ENCODE data around the gene RALBP1. TPM values are rescaled to one million over a fixed set of nuclear protein-coding genes. Genes with fewer than 3 reads are reported as not detected.
"Not testable (repeated sequence)": the region's sequence is repeated elsewhere in the genome, so short reads cannot be mapped to it uniquely, and the experiment has no call there.

The RALBP1 gene
- total RNA-seq (10 to 100 TPM; 35.4 to 51.6 TPM), polyA plus RNA-seq (ENCODE audit: insufficient read length in 2 of 2) (10 to 100 TPM; 32.2 to 33.9 TPM)
- long read RNA-seq, donor 1, full-length matches to known transcripts, result 18 of 18 reads
- long read RNA-seq, donor 1, partial matches to known transcripts, result 0 of 18 reads
- long read RNA-seq, donor 1, other reads (novel, unspliced or antisense), result 0 of 18 reads
- long read RNA-seq, donor 2, transcript RALBP1-206 (3 exons, 3,676 nt), result major isoform, 7 of 7 reads
- long read RNA-seq, donor 2, partial matches to known transcripts, result 0 of 7 reads
- long read RNA-seq, donor 2, other reads (novel, unspliced or antisense), result 0 of 7 reads
- long read RNA-seq, donor 3, transcript RALBP1-206 (3 exons, 3,676 nt), result major isoform, 6 of 6 reads
- long read RNA-seq, donor 3, partial matches to known transcripts, result 0 of 6 reads
- long read RNA-seq, donor 3, other reads (novel, unspliced or antisense), result 0 of 6 reads
- long read RNA-seq, donor 4, full-length matches to known transcripts, result 22 of 22 reads
- long read RNA-seq, donor 4, partial matches to known transcripts, result 0 of 22 reads
- long read RNA-seq, donor 4, other reads (novel, unspliced or antisense), result 0 of 22 reads

DNA sequence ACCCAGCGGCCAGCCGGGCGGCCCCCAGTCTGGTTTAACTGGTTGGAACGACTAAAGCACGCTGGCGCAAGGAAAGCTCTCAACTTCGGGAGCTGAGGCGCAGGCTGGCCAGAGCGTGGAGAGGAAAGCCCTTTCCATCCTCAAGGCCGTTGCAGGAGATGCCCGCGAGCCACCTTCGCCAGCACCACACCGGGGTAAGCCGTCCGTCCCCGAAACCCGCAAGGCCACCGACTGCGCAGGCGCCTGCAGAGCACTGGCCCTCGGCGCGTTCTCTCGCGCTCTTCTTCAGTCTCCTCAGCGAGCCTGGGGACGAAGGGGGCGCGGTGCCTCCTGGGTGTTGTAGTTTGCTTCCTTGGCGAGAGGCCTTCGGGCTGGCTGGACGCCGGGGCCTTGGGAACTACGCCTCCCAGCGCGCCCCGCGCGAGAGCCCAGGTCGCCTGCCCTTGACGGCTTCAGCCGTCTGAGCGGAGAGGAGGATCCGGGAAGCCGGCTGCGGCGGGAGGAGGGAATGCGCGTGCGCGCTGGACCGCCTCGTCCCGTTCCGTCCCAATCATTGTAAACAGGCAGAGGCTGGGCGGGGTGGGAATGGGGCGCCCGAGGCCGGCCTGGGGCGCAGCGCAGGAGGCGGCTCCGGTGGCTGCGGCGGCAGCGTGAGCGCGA, at the start of gene RALBP1:
TSS of gene RALBP1 (plus strand) at position 531 of the 660 bp plus-strand sequence. CDS start 37,533 bp downstream, outside the sequence.
- Histone ChIP-seq H3K36me3 (ENCODE audit: control insufficient read depth, insufficient read depth, low read length) (peaks cover 11% of the 10 kb centered on the region), H3K27ac (ENCODE audit: low read depth, low read length) (peak within 1 kb of the TSS; percentile 99), H3K4me1 (ENCODE audit: control insufficient read depth, insufficient read depth, low read length) (peaks cover 13% of the 10 kb centered on the region), H3K9me3 (ENCODE audit: control insufficient read depth, insufficient read depth, low read length) (no peaks in the 10 kb centered on the region), H3K27me3 (ENCODE audit: control insufficient read depth, insufficient read depth, low read length) (no peaks in the 10 kb centered on the region), H3K4me3 (ENCODE audit: low read depth, low read length) (peak within 1 kb of the TSS; percentile 99)
- under 1% methylated on average over 69 of the region's 69 CpGs for WGBS (ENCODE audit: insufficient coverage)
- DNase-seq (ENCODE audit: low read depth in 4 of 6, low spot score in 6 of 6), result peak; percentile 97 to 100 (median 99)

DNA sequence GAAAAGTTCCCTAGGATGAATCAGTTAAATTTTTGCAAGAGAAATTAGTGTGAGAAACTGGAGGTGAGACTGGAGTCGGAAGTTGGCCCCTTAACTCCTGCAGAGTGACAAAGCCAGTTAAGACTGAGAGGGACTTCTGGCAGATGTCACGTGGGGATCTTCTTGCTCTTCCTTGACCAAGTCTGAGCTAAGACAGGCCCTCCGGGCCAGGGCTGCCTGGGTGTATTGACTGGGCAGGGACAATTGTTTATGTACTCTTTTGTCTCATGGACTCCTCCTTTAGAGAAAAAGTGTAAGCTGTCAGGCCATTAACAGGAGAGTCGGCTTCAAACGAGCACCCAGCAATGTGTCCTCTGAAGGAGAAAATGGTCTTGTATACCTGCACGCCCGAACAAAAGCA, 48.6 kb upstream of the RALBP1 start:
- no peaks in the 10 kb centered on the region for H3K36me3 ChIP-seq (ENCODE audit: control insufficient read depth, insufficient read depth, low read length)
- no peaks in the 10 kb centered on the region for H3K27me3 ChIP-seq (ENCODE audit: control insufficient read depth, insufficient read depth, low read length)
- H3K4me1 ChIP-seq (ENCODE audit: control insufficient read depth, insufficient read depth, low read length), result no peaks in the 10 kb centered on the region
- no peak for DNase-seq (ENCODE audit: low read depth in 4 of 6, low spot score in 6 of 6)
- 61% methylated on average over 7 of the region's 7 CpGs for WGBS (ENCODE audit: insufficient coverage)
- no peak overlapping the region for H3K27ac ChIP-seq (ENCODE audit: low read depth, low read length)
- H3K9me3 ChIP-seq (ENCODE audit: control insufficient read depth, insufficient read depth, low read length), result no peaks in the 10 kb centered on the region
- H3K4me3 ChIP-seq (ENCODE audit: low read depth, low read length), result no peak overlapping the region

DNA sequence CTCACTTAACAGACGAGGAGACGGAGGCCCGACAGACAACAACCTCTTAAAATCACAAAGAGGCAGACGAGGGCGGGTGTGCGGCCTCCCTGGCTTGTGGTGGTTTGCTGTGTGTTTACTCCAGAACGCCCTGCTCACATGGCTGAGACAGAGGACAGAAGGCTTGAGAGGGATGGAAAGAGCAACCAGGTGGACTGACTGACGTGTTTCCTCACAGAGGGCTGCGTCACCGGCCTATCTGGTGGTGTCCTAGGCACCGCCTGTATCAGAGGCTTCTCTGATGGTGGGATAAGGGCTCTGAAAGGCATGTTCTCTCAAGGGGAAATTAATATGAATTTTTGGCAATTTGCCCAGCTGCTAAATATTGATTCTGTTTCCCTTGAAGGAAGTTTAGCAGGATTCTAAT, 47.0 kb upstream of the RALBP1 start:
- 86% methylated on average over 5 of the region's 11 CpGs for WGBS (ENCODE audit: insufficient coverage)
- DNase-seq (ENCODE audit: low read depth in 4 of 6, low spot score in 6 of 6), result peak in 1 of 6 donors; percentile 59
- H3K4me1 ChIP-seq (ENCODE audit: control insufficient read depth, insufficient read depth, low read length), result no peaks in the 10 kb centered on the region
- H3K4me3 ChIP-seq (ENCODE audit: low read depth, low read length), result no peak overlapping the region
- H3K27ac ChIP-seq (ENCODE audit: low read depth, low read length), result no peak overlapping the region
- no peaks in the 10 kb centered on the region for H3K27me3 ChIP-seq (ENCODE audit: control insufficient read depth, insufficient read depth, low read length)
- H3K9me3 ChIP-seq (ENCODE audit: control insufficient read depth, insufficient read depth, low read length), result no peaks in the 10 kb centered on the region
- no peaks in the 10 kb centered on the region for H3K36me3 ChIP-seq (ENCODE audit: control insufficient read depth, insufficient read depth, low read length)

DNA sequence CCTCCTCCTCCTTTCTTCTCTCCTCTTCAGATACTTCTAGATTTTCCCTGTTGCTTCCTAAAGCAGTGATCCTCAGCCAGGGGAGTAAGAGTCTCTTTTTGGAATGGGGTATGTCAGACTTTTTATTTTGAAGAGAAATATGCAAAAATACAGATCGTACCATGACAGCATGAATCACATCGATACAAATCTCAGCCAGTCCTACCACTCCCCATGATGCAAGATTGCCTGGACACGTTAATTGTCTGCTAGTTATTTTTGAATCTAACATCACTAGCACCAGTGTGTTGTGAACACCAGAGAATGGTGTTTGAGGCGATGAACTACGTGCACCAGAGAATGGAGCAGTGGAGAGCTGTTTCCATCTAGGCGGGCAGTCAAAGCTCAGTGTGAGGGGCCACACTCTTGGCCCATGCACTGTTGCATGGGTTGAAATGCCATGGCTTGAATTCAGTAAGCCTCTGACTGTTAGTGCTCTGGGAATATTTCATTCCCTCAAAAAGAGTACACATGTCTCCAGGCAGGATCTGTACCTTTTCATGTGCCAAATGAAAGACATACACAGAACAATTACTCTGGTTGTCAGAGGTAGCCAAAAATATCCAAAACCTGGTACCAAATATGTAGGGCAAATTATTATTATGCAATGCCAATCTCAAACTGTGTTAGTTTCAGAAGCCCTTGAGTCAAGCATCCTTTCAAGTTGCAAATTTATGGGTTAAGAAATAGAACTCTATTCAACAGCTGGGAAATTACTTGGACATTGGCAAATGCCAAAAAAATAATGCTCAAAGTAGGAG, 46.3 kb upstream of the RALBP1 start:
- Histone ChIP-seq H3K9me3 (ENCODE audit: control insufficient read depth, insufficient read depth, low read length) (no peaks in the 10 kb centered on the region), H3K36me3 (ENCODE audit: control insufficient read depth, insufficient read depth, low read length) (no peaks in the 10 kb centered on the region), H3K4me1 (ENCODE audit: control insufficient read depth, insufficient read depth, low read length) (peaks cover 2% of the 10 kb centered on the region), H3K27me3 (ENCODE audit: control insufficient read depth, insufficient read depth, low read length) (no peaks in the 10 kb centered on the region), H3K27ac (ENCODE audit: low read depth, low read length) (no peak overlapping the region), H3K4me3 (ENCODE audit: low read depth, low read length) (no peak overlapping the region)
- 75% methylated on average over 5 of the region's 6 CpGs for WGBS (ENCODE audit: insufficient coverage)
- no peak for DNase-seq (ENCODE audit: low read depth in 4 of 6, low spot score in 6 of 6)

DNA sequence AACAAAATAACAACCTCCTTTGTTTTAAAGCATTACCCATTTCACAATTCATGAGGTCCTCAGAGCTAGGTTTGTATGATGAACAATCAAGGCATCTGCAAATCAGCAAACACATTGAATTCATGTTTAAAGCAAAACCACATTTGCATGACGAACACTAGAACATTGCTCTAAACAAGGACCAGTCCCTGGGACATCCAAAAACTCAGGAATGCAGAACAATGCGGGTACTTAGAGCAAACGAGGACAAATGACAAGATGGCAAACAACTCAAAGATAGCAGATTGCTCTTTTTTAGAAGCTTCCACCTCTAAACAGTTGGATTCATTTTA, 45.7 kb upstream of the RALBP1 start:
- no peak overlapping the region for H3K27ac ChIP-seq (ENCODE audit: low read depth, low read length)
- DNase-seq (ENCODE audit: low read depth in 4 of 6, low spot score in 6 of 6), result no peak
- H3K4me1 ChIP-seq (ENCODE audit: control insufficient read depth, insufficient read depth, low read length), result peaks cover 8% of the 10 kb centered on the region
- H3K36me3 ChIP-seq (ENCODE audit: control insufficient read depth, insufficient read depth, low read length), result no peaks in the 10 kb centered on the region
- no peak overlapping the region for H3K4me3 ChIP-seq (ENCODE audit: low read depth, low read length)
- WGBS (ENCODE audit: insufficient coverage), result no CpG with 5 or more reads among the region's 3 CpGs
- H3K9me3 ChIP-seq (ENCODE audit: control insufficient read depth, insufficient read depth, low read length), result no peaks in the 10 kb centered on the region
- no peaks in the 10 kb centered on the region for H3K27me3 ChIP-seq (ENCODE audit: control insufficient read depth, insufficient read depth, low read length)

DNA sequence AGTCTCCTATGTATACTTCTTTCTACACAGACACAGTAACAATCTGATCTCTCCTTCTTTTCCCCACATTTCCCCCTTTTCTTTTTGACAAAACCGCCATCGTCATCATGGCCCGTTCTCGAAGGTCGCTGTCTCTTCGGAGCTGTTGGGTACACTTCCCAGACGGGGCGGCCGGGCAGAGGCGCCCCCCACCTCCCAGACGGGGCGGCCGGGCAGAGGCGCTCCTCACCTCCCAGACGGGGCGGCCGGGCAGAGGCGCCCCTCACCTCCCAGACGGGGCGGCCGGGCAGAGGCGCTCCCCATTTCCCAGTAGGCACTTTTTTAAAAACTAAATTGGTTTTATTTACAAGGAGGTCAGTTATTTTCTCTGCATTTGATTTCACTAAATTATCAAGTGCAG, 45.0 kb upstream of the RALBP1 start:
- not testable (repeated sequence) for H3K36me3 ChIP-seq (ENCODE audit: control insufficient read depth, insufficient read depth, low read length); H3K27ac ChIP-seq (ENCODE audit: low read depth, low read length); H3K4me3 ChIP-seq (ENCODE audit: low read depth, low read length); DNase-seq (ENCODE audit: low read depth in 4 of 6, low spot score in 6 of 6); H3K4me1 ChIP-seq (ENCODE audit: control insufficient read depth, insufficient read depth, low read length); H3K27me3 ChIP-seq (ENCODE audit: control insufficient read depth, insufficient read depth, low read length); H3K9me3 ChIP-seq (ENCODE audit: control insufficient read depth, insufficient read depth, low read length)
- 97% methylated on average over 6 of the region's 22 CpGs for WGBS (ENCODE audit: insufficient coverage)

DNA sequence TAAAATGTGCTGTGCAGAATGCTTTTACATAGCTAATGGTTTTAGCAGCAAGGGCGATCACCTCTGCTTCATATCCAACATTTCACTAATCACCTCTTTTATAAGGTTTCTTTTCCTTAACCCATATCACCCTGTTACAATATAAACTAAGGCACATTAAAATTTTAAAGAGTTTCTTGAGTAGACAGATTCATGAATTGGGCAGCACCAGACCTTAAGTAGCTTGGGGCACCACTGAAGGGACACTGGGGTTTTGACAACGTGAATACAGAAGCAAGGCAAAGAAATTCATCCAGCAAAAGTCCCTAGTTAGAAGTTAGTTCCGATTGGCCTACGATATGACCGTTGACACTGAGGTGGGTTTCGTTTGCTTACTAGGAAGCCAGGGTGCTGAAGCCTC, 44.0 kb upstream of the RALBP1 start:
- 71% methylated on average over 1 of the region's 6 CpGs for WGBS (ENCODE audit: insufficient coverage)
- DNase-seq (ENCODE audit: low read depth in 4 of 6, low spot score in 6 of 6), result no peak
- Histone ChIP-seq H3K27ac (ENCODE audit: low read depth, low read length) (no peak overlapping the region), H3K4me1 (ENCODE audit: control insufficient read depth, insufficient read depth, low read length) (peaks cover 9% of the 10 kb centered on the region), H3K36me3 (ENCODE audit: control insufficient read depth, insufficient read depth, low read length) (no peaks in the 10 kb centered on the region), H3K9me3 (ENCODE audit: control insufficient read depth, insufficient read depth, low read length) (no peaks in the 10 kb centered on the region), H3K27me3 (ENCODE audit: control insufficient read depth, insufficient read depth, low read length) (no peaks in the 10 kb centered on the region), H3K4me3 (ENCODE audit: low read depth, low read length) (no peak overlapping the region)

DNA sequence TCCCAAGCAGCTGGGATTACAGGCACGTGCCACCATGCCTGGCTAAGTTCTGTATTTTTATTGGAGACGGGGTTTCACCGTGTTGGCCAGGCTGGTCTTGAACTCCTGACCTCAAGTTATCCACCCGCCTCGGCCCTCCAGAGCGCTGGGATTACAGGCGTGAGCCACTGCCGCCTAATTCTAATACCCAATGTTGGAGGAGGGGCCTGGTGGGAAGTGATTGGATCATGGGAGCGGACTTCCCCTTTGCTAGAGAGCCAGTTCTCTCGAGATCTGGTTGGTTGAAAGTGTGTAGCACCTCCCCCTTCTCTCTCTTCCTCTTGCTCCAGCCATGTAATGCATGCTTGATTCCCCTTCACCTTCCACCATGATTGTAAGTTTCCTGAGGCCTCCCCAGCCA, 42.2 kb upstream of the RALBP1 start:
- H3K27ac ChIP-seq (ENCODE audit: low read depth, low read length); H3K36me3 ChIP-seq (ENCODE audit: control insufficient read depth, insufficient read depth, low read length); H3K27me3 ChIP-seq (ENCODE audit: control insufficient read depth, insufficient read depth, low read length); H3K4me1 ChIP-seq (ENCODE audit: control insufficient read depth, insufficient read depth, low read length); H3K4me3 ChIP-seq (ENCODE audit: low read depth, low read length); H3K9me3 ChIP-seq (ENCODE audit: control insufficient read depth, insufficient read depth, low read length); DNase-seq (ENCODE audit: low read depth in 4 of 6, low spot score in 6 of 6): not testable (repeated sequence)
- WGBS (ENCODE audit: insufficient coverage), result 50% methylated on average over 1 of the region's 10 CpGs

DNA sequence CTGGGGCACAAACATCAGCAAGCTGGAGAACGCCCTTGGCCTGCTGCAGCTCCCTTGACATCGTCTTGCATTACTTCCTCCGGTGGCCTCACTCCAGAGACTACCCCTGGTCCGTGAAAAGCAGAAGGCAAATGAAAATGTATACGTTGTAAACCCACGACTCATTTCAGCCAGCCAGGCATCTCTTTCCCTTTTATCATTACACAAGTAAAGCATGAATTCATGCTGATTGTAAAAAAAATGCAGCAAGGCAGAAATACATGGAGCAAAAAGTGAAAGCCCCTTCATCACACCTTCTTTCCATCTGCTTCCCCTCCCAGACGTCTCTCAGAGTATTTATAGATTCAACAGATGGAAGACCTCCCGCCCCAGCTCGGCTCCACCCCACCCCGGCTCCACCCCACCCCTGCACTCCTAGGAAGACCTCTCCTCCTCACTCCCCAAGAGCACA, 41.6 kb upstream of the RALBP1 start:
- DNase-seq (ENCODE audit: low read depth in 4 of 6, low spot score in 6 of 6), result peak in 2 of 6 donors; percentile 15 to 52
- Histone ChIP-seq H3K4me3 (ENCODE audit: low read depth, low read length) (no peak overlapping the region), H3K27ac (ENCODE audit: low read depth, low read length) (peak overlapping the region; percentile 42), H3K36me3 (ENCODE audit: control insufficient read depth, insufficient read depth, low read length) (no peaks in the 10 kb centered on the region), H3K4me1 (ENCODE audit: control insufficient read depth, insufficient read depth, low read length) (peaks cover 9% of the 10 kb centered on the region), H3K27me3 (ENCODE audit: control insufficient read depth, insufficient read depth, low read length) (no peaks in the 10 kb centered on the region), H3K9me3 (ENCODE audit: control insufficient read depth, insufficient read depth, low read length) (no peaks in the 10 kb centered on the region)
- WGBS (ENCODE audit: insufficient coverage), result 47% methylated on average over 3 of the region's 10 CpGs
